Loucy (cell line): ENCODE results near the gene G6PC1.
"Not testable (repeated sequence)": the region's sequence is repeated elsewhere in the genome, so short reads cannot be mapped to it uniquely, and the experiment has no call there.

Source experiments
- CTCF ChIP-seq: fragments of 200-600 bp; sonication (generic); conservative IDR thresholded peaks from 2 replicates; pipeline ENCODE4 v1.5.1; 2014; ENCODE audit warnings: mild to moderate bottlenecking, antibody characterized with exemption, low read length
- EZH2phosphoT487 ChIP-seq: fragments of 200-600 bp; IDR thresholded peaks from 2 replicates; pipeline ENCODE4 v1.6.1; 2018; ENCODE audit warnings: antibody characterized with exemption, mild to moderate bottlenecking, moderate library complexity, borderline replicate concordance

- TF ChIP-seq CTCF, EZH2phosphoT487: not testable (repeated sequence)
Observed at GRCh38 chr17:42856093-42856492, 44.5 kb upstream of the G6PC1 start.
